A549 (cell line): ENCODE data around the gene DDIT4L. TPM values are rescaled to one million over a fixed set of nuclear protein-coding genes. Genes with fewer than 3 reads are reported as not detected.
"Not testable (repeated sequence)": the region's sequence is repeated elsewhere in the genome, so short reads cannot be mapped to it uniquely, and the experiment has no call there.

Source experiments
- ATAC-seq, 2 experiments: fragments of 200-7000 bp in 1 of 2; fragments of >200 bp in 1 of 2; cut with Nextera tagmentation in 1 of 2; cut with Tn5 transposase in 1 of 2; 3 replicates each; pipeline versions ENCODE4 v1.8.0 to v1.9.1; 2018 to 2020; ENCODE audit warnings: mild to moderate bottlenecking in 1 of 2, moderate library complexity in 1 of 2
- CTCF ChIA-PET: fragments of 300-600 bp; sonication (Branson Sonifier 250); formaldehyde crosslinking; extraction: SDS; loops from one replicate; lab custom pipeline; 2021; ENCODE audit warnings: antibody characterized with exemption, inconsistent platforms; lab: Yijun Ruan, JAX
- POLR2A ChIA-PET: fragments of 350-600 bp; formaldehyde crosslinking; extraction: SDS; loops from one replicate; lab custom pipeline; 2021; ENCODE audit warnings: antibody characterized with exemption, inconsistent platforms; lab: Yijun Ruan, JAX
- DNase-seq, 2 experiments: peaks; one replicate each; pipeline versions ENCODE4 v3.0.0 to v3.0.0-alpha.2; 2011 to 2016; ENCODE audit warnings: low read depth in 1 of 2, low spot score in 1 of 2
- FAIRE-seq: peaks from 2 replicates; lab custom pipeline; 2011; peaks lifted over from hg19 to GRCh38; lab: Jason Lieb, UNC
- H3K27ac ChIP-seq, 2 experiments: fragments of >200 bp; sonication (Bioruptor Twin); formaldehyde crosslinking; 3 replicates each; pipeline ENCODE4 v1.5.1; 2016 to 2017
- H3K4me1 ChIP-seq: fragments of >200 bp; sonication (Bioruptor Twin); formaldehyde crosslinking; 3 replicates; pipeline ENCODE4 v1.6.1; 2016
- H3K4me2 ChIP-seq: fragments of >200 bp; sonication (Bioruptor Twin); formaldehyde crosslinking; 3 replicates; pipeline ENCODE4 v1.6.1; 2016
- H3K4me3 ChIP-seq: fragments of >200 bp; sonication (Bioruptor Twin); formaldehyde crosslinking; 3 replicates; pipeline ENCODE4 v1.5.1; 2016
- H3K9me3 ChIP-seq: fragments of >200 bp; sonication (Bioruptor Twin); formaldehyde crosslinking; 3 replicates; pipeline ENCODE4 v1.6.1; 2016
- BHLHE40 ChIP-seq: IDR thresholded peaks from 2 replicates; pipeline ENCODE4 v1.6.1; 2012; ENCODE audit warnings: low read depth, low read length, inconsistent platforms
- CBX2 ChIP-seq: fragments of 200-600 bp; sonication (generic); IDR thresholded peaks from 2 replicates; pipeline ENCODE4 v1.6.1; 2016; ENCODE audit warnings: low read depth, mild to moderate bottlenecking, borderline replicate concordance
- CBX8 ChIP-seq: fragments of 200-600 bp; sonication (generic); IDR thresholded peaks from 2 replicates; pipeline ENCODE4 v1.6.1; 2016
- EHMT2 ChIP-seq: fragments of 200-600 bp; sonication (generic); IDR thresholded peaks from 2 replicates; pipeline ENCODE4 v1.6.1; 2016; ENCODE audit warnings: antibody characterized with exemption, low read depth, mild to moderate bottlenecking, moderate library complexity
- ESRRA ChIP-seq: fragments of 150-350 bp; IDR thresholded peaks from 2 replicates; pipeline ENCODE4 v1.6.1; 2014; ENCODE audit warnings: mild to moderate bottlenecking, low read length, borderline replicate concordance
- FOSL2 ChIP-seq, 2 experiments: fragments of 450-650 bp in 1 of 2; fragments of >200 bp in 1 of 2; sonication (Bioruptor Twin) in 1 of 2; formaldehyde crosslinking; IDR thresholded peaks; 2 replicates each; pipeline versions ENCODE4 v1.5.0 to v1.6.1; 2016 to 2020; ENCODE audit warnings: mild to moderate bottlenecking in 1 of 2, moderate library complexity in 1 of 2
- FOXS1 ChIP-seq: fragments of 250-450 bp; sonication (Bioruptor Pico); IDR thresholded peaks from 2 replicates; pipeline ENCODE4 v1.5.0; 2020; ENCODE audit warnings: mild to moderate bottlenecking, moderate library complexity
- GATA3 ChIP-seq: IDR thresholded peaks from 2 replicates; pipeline ENCODE4 v1.6.1; 2012; ENCODE audit warnings: borderline replicate concordance
- HDAC2 ChIP-seq: fragments of 200-600 bp; sonication (generic); IDR thresholded peaks from 2 replicates; pipeline ENCODE4 v1.6.1; 2016
- HOXB5 ChIP-seq: fragments of 250-450 bp; sonication (Bioruptor Pico); IDR thresholded peaks from 2 replicates; pipeline ENCODE4 v1.5.0; 2020; ENCODE audit warnings: mild to moderate bottlenecking, moderate library complexity
- JUNB ChIP-seq: fragments of >200 bp; sonication (Bioruptor Twin); formaldehyde crosslinking; IDR thresholded peaks from 2 replicates; pipeline ENCODE4 v1.6.1; 2016
- KDM1A ChIP-seq: fragments of 200-600 bp; sonication (generic); IDR thresholded peaks from 2 replicates; pipeline ENCODE4 v1.6.1; 2016; ENCODE audit warnings: low read depth, mild to moderate bottlenecking
- MAFK ChIP-seq: fragments of 450-650 bp; IDR thresholded peaks from 2 replicates; pipeline ENCODE4 v1.6.1; 2014; ENCODE audit not compliant: partially characterized antibody
- MYC ChIP-seq: IDR thresholded peaks from 2 replicates; pipeline ENCODE4 v1.6.1; 2012; ENCODE audit warnings: mild to moderate bottlenecking, inconsistent platforms, low read length, improper control_type of control experiment, borderline replicate concordance
- NFE2L2 ChIP-seq: fragments of 150-350 bp; conservative IDR thresholded peaks from 2 replicates; pipeline ENCODE4 v1.6.1; 2014; ENCODE audit warnings: low read length
- NR3C1 ChIP-seq: fragments of >200 bp; sonication (Bioruptor Twin); formaldehyde crosslinking; IDR thresholded peaks from 3 replicates; pipeline ENCODE4 v1.6.1; 2017
- RCOR1 ChIP-seq: fragments of 150-350 bp; IDR thresholded peaks from 2 replicates; pipeline ENCODE4 v1.6.1; 2014; ENCODE audit warnings: antibody characterized with exemption, low read length, low read depth
- RFX5 ChIP-seq: fragments of 450-650 bp; IDR thresholded peaks from 2 replicates; pipeline ENCODE4 v1.7.1; 2014; ENCODE audit warnings: antibody characterized with exemption, mild to moderate bottlenecking, moderate library complexity
- RNF2 ChIP-seq: fragments of 200-600 bp; sonication (generic); IDR thresholded peaks from 2 replicates; pipeline ENCODE4 v1.6.1; 2016; ENCODE audit warnings: low read depth, mild to moderate bottlenecking, antibody characterized with exemption, moderate library complexity, borderline replicate concordance
- SREBF2 ChIP-seq: fragments of 450-650 bp; IDR thresholded peaks from 2 replicates; pipeline ENCODE4 v1.6.1; 2014; ENCODE audit warnings: mild to moderate bottlenecking, moderate library complexity
- ZC3H11A ChIP-seq: fragments of 450-650 bp; IDR thresholded peaks from 2 replicates; pipeline ENCODE4 v1.6.1; 2014; ENCODE audit warnings: antibody characterized with exemption, mild to moderate bottlenecking
- ZFP36 ChIP-seq: fragments of 450-650 bp; IDR thresholded peaks from 2 replicates; pipeline ENCODE4 v1.6.1; 2014; ENCODE audit warnings: borderline replicate concordance; ENCODE audit not compliant: partially characterized antibody
- ZSCAN20 ChIP-seq: fragments of 250-450 bp; sonication (Bioruptor Pico); IDR thresholded peaks from 2 replicates; pipeline ENCODE4 v1.8.0; 2022; ENCODE audit warnings: mild to moderate bottlenecking, moderate library complexity
- WGBS: methylation state at CpG from one replicate; pipeline ENCODE4 v1.1.6; 2017; ENCODE audit errors: missing lambda C conversion rate; 5-methylcytosine and 5-hydroxymethylcytosine counted together
- polyA plus RNA-seq, 4 experiments: library from polyadenylated mRNA; depleted of rRNA in 3 of 4; stranded (reverse); fragments of >200 nt; fragmentation: RNase III in 1 of 4; extraction: RNeasy Plus Mini Kit Qiagen cat#74134 plus additional on column Dnase treatment in 1 of 4; gene quantifications; 2 replicates in 3 of 4; 3 replicates in 1 of 4; pipeline ENCODE4 v1.2.3, GENCODE V29; 2011 to 2017
- TF ChIP-seq, protein P1 (sequence below): fragments of >200 bp; sonication (Bioruptor Twin); formaldehyde crosslinking; IDR thresholded peaks from 3 replicates; pipeline ENCODE4 v1.6.1; 2016
- TF ChIP-seq, protein P2 (sequence below): fragments of 250-450 bp; sonication (Bioruptor Pico); IDR thresholded peaks from 2 replicates; pipeline ENCODE4 v1.5.0; 2020; ENCODE audit warnings: low read depth, mild to moderate bottlenecking, moderate library complexity
- TF ChIP-seq, protein P3 (sequence below): fragments of 150-350 bp; IDR thresholded peaks from 2 replicates; pipeline ENCODE4 v1.6.1; 2014; ENCODE audit warnings: low read depth, mild to moderate bottlenecking, low read length
- TF ChIP-seq, protein P4 (sequence below): fragments of >200 bp; sonication (Bioruptor Twin); formaldehyde crosslinking; IDR thresholded peaks from 2 replicates; pipeline ENCODE4 v1.6.1; 2016
- TF ChIP-seq, protein P5 (sequence below): IDR thresholded peaks from 2 replicates; pipeline ENCODE4 v1.6.1; 2012
- TF ChIP-seq, protein P6 (sequence below): IDR thresholded peaks from 2 replicates; pipeline ENCODE4 v1.6.1; 2012; ENCODE audit warnings: low read depth, borderline replicate concordance

DDIT4L gene
- polyA plus RNA-seq, 2 of the 4 experiments (the other 2 are of a cell fraction) = 0.75 to 4.0 TPM

DNA sequence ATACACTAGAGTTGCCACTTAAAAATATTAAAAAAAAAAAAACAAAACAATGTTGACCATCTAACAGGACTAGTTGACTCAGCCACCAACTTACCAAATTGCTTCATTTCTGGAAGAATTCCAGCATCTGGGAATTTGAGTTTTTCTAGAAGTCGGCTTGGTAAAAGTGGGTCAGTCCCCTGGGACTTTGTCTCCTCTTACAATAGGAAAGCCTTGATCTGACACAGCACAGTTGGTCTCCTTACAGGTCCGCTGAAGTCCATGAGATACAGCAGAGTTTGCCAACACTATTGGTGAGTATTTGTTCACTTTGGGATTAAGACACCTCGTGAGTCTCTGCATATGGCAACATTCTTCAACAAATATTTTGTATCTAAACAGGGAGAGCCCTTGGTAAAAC lies 18.2 kb upstream of the DDIT4L start:
- FAIRE-seq = no peak
- Histone ChIP-seq H3K4me1 (0 out of 3 replicates have a peak, but pooled peaks cover 6% of the 10 kb centered on the region), H3K27ac (peak overlapping the region in 1 of 2 experiments; percentile 33; a peak in 1 of 6 replicates), H3K4me3 (no peak overlapping the region), H3K4me2 (peak overlapping the region; percentile 64), H3K9me3 (no peaks in the 10 kb centered on the region)
- peak in 1 of 2 experiments; percentile 56 for DNase-seq
- 4% methylated on average over 3 of the region's 3 CpGs for WGBS
- CTCF ChIA-PET = no interaction called here
- POLR2A ChIA-PET = no interaction called here
- TF ChIP-seq KDM1A (no peak), HOXB5 (no peak), RNF2 (no peak)
- TF ChIP-seq, protein P1, sequence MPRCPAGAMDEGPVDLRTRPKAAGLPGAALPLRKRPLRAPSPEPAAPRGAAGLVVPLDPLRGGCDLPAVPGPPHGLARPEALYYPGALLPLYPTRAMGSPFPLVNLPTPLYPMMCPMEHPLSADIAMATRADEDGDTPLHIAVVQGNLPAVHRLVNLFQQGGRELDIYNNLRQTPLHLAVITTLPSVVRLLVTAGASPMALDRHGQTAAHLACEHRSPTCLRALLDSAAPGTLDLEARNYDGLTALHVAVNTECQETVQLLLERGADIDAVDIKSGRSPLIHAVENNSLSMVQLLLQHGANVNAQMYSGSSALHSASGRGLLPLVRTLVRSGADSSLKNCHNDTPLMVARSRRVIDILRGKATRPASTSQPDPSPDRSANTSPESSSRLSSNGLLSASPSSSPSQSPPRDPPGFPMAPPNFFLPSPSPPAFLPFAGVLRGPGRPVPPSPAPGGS = no peak
- ATAC-seq = peak; percentile 56 to 61; a peak in 3 of 6 replicates

DNA sequence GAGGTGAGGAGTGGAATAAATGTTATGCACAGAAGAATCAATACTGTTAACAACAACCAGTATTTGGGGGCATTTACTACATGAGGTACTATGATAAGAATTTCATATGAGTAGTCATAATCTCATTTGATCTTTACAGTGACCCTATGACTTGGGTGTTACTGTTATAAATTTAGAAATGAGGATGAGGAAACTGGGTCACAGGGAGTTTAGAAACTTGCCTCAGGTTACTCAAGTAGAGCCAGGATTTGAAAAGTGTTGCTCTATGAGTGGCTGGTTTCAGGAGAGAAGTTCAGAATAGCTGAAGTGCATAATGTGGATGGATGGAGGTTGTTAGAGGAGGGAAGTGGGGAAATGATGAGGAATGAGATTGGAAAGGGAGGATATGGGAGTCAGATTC lies 16.6 kb upstream of the DDIT4L start:
- ATAC-seq (no peak), FAIRE-seq (no peak), DNase-seq (no peak)
- Histone ChIP-seq H3K4me2 (no peak overlapping the region), H3K9me3 (no peaks in the 10 kb centered on the region), H3K27ac (no peak overlapping the region), H3K4me3 (no peak overlapping the region), H3K4me1 (0 out of 3 replicates have a peak, but pooled peaks cover 6% of the 10 kb centered on the region)
- CTCF ChIA-PET = no interaction called here
- POLR2A ChIA-PET = no interaction called here
- TF ChIP-seq, protein P2, sequence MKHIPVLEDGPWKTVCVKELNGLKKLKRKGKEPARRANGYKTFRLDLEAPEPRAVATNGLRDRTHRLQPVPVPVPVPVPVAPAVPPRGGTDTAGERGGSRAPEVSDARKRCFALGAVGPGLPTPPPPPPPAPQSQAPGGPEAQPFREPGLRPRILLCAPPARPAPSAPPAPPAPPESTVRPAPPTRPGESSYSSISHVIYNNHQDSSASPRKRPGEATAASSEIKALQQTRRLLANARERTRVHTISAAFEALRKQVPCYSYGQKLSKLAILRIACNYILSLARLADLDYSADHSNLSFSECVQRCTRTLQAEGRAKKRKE (CRISPR knock-in tag) = no peak
- TF ChIP-seq, protein P3, sequence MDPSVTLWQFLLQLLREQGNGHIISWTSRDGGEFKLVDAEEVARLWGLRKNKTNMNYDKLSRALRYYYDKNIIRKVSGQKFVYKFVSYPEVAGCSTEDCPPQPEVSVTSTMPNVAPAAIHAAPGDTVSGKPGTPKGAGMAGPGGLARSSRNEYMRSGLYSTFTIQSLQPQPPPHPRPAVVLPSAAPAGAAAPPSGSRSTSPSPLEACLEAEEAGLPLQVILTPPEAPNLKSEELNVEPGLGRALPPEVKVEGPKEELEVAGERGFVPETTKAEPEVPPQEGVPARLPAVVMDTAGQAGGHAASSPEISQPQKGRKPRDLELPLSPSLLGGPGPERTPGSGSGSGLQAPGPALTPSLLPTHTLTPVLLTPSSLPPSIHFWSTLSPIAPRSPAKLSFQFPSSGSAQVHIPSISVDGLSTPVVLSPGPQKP = no peak
- no peak for TF ChIP-seq EHMT2
- no peak for TF ChIP-seq FOSL2 (IDR thresholded peaks at IDR 0.05)
- TF ChIP-seq FOSL2 (CRISPR knock-in tag; IDR thresholded peaks at IDR 0.05) = no peak
- TF ChIP-seq ZSCAN20 = no peak
- no peak for TF ChIP-seq JUNB
- TF ChIP-seq, protein P4, sequence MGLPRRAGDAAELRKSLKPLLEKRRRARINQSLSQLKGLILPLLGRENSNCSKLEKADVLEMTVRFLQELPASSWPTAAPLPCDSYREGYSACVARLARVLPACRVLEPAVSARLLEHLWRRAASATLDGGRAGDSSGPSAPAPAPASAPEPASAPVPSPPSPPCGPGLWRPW = no peak
- no peak for TF ChIP-seq RNF2
- TF ChIP-seq ESRRA = no peak
- no peak for TF ChIP-seq NR3C1
- TF ChIP-seq, protein P5, sequence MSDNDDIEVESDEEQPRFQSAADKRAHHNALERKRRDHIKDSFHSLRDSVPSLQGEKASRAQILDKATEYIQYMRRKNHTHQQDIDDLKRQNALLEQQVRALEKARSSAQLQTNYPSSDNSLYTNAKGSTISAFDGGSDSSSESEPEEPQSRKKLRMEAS = no peak
- no peak for TF ChIP-seq KDM1A
- no peak for TF ChIP-seq RCOR1
- TF ChIP-seq SREBF2 = no peak
- TF ChIP-seq, protein P6, sequence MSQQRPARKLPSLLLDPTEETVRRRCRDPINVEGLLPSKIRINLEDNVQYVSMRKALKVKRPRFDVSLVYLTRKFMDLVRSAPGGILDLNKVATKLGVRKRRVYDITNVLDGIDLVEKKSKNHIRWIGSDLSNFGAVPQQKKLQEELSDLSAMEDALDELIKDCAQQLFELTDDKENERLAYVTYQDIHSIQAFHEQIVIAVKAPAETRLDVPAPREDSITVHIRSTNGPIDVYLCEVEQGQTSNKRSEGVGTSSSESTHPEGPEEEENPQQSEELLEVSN = no peak

DNA sequence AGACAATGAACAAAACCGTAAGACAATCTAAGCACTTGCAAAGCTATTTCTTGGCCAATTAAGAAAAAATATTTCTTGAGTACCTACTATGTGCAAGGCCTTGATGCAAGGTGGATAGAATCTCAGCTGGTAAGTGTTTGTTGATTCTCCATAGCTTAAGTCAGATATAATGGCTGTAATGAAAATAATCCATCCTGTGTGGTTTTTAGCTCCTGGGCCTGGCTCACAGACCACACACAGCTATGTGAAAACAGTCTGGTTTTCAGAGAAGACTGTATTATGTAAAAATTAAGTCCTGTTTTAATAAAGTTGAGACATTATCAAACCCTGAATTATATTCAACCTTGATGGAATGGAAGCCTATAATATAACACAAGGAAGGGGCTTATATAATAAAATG lies 7.8 kb upstream of the DDIT4L start:
- Histone ChIP-seq H3K4me3 (no peak overlapping the region), H3K9me3 (no peaks in the 10 kb centered on the region), H3K4me2 (no peak overlapping the region), H3K4me1 (no peaks in the 10 kb centered on the region), H3K27ac (no peak overlapping the region)
- CTCF ChIA-PET = interaction anchor here (0.5 kb wide), 1 partner anchor 1994 kb away, joined by 3 read pairs; no protein-coding TSS in a partner anchor
- DNase-seq (no peak), ATAC-seq (no peak), FAIRE-seq (no peak)
- 96% methylated on average over 1 of the region's 1 CpG for WGBS
- TF ChIP-seq FOXS1 (CRISPR knock-in tag) = no peak
- TF ChIP-seq ZFP36 = no peak
- no peak for TF ChIP-seq NFE2L2
- TF ChIP-seq CBX2 = no peak
- no peak for TF ChIP-seq BHLHE40
- TF ChIP-seq MAFK = no peak
- no peak for TF ChIP-seq RFX5
- TF ChIP-seq RCOR1 = no peak
- TF ChIP-seq CBX8 = no peak
- no peak for TF ChIP-seq ZC3H11A
- TF ChIP-seq MYC = no peak
- TF ChIP-seq HDAC2 = no peak
- no peak for TF ChIP-seq GATA3
- POLR2A ChIA-PET = no interaction called here

DNA sequence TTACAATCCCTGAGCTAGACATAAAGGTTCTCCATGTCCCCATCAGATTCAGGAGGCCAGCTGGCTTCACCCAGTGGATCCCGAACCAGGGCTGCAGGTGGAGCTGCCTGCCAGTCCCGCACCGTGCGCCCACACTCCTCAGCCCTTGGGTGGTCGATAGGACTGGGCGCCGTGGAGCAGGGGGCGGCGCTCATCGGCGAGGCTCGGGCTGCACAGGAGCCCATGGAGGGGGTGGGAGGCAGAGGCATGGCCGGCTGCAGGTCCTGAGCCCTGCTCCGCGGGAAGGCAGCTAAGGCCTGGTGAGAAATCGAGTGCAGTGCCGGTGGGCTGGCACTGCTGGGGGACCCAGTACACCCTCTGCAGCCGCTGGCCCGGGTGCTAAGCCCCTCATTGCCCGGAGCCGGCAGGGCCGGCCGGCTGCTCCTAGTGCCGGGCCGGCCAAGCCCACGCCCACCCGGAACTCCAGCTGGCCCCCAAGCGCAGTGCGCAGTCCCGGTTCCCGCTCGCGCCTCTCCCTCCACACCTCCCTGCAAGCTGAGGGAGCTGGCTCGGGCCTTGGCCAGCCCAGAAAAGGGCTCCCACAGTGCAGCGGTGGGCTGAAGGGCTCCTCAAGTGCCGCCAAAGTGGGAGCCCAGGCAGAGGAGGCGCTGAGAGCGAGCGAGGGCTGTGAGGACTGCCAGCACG lies 6.3 kb upstream of the DDIT4L start:
- FAIRE-seq, H3K4me2 ChIP-seq, ATAC-seq, H3K9me3 ChIP-seq, POLR2A ChIA-PET, H3K4me3 ChIP-seq, H3K27ac ChIP-seq, DNase-seq, H3K4me1 ChIP-seq: not testable (repeated sequence)
- CTCF ChIA-PET = interaction anchor here (0.6 kb wide), 1 partner anchor 177 kb away, joined by 5 read pairs; no protein-coding TSS in a partner anchor
- WGBS = 83% methylated on average over 3 of the region's 40 CpGs
